Fibroblast of the conjunctiva (primary cell): ENCODE measurements around the gene C1orf94.
"Not testable (repeated sequence)": the region's sequence is repeated elsewhere in the genome, so short reads cannot be mapped to it uniquely, and the experiment has no call there.

Source experiments
- DNase-seq: peaks from one replicate; pipeline ENCODE4 v3.0.0-alpha.2; 2010; ENCODE audit warnings: low read depth

Gene C1orf94

DNA sequence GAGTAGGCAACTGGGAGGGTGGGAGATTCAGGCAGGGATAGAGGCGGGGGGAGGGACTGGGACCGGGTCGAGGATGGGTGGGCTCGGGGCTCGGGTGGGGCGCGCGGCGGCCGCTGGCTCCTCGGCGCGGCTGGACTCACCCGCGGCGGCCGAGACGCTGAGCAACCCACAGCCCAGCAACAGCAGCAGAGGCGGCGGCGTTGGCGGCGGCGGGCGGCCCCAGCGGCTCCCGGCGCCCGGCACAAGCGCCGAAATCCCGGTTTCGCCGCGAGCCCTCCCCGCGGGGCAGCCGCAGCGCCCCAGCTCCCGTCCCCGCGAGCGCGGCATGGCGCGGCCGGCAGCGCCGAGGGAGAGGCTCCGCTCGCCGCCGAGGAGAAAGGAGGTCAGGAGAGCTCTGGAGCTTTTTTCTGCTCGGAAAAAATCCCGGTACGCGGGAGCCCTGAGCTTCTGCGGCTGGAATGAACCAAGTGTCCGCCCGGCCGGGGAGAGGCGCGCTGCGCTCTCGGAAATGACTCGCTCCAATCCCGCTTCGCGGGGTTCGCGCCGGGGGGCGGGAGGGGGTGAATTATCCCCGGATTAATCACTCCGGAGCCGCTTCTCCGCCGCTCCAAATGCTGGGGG lies 11.8 kb upstream of the C1orf94 start, which contains the start of gene CSMD2:
TSS of gene CSMD2 (minus strand) at position 460 of the 621 bp plus-strand sequence. CDS start at position 327, 133 bp downstream.
- no peak for DNase-seq

DNA sequence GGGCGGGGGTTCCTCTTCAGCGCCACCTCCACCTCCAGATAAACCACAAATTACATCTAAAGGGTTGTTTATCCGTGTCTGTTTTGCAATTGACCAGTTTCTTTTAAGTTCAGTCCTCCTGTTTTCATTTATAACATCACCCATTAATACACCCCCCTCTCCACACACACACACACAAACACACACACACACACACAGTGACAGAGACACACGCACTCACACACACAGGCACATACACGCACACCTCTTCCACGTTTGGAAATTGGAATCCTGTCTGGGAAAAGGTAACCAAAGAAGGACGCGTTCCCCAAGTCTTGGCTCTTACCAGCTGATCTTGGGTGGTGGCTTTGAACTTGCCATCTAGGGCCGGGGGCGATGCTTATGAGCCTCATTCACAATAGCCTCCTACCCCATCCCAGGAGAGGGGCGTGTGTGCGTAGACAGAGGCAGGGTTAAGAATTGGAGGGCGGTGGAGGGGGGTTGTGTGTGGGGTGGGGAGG lies 11.2 kb upstream of the C1orf94 start:
- no peak for DNase-seq

DNA sequence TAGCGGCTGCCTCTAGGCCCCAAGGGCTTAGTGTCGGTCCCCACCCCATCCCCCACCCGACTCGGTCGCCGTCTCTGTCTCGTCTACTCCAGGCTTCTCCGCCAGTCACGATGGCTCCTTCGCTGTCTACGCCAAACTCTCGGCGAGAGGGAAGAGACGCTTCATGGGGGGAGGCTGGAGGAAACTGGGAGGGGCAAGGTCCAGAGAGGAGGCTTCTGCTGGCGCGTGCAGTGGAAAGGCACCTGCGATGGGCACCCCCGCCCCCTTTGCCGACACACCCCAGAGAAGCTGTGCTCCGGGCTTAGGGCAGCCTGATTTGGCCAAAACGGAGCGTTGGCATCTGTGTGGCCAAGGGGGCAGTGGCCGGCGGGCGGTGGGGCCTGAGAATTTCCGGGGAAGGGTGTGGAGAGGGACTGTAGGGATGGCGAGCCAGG lies 10.5 kb upstream of the C1orf94 start:
- no peak for DNase-seq

DNA sequence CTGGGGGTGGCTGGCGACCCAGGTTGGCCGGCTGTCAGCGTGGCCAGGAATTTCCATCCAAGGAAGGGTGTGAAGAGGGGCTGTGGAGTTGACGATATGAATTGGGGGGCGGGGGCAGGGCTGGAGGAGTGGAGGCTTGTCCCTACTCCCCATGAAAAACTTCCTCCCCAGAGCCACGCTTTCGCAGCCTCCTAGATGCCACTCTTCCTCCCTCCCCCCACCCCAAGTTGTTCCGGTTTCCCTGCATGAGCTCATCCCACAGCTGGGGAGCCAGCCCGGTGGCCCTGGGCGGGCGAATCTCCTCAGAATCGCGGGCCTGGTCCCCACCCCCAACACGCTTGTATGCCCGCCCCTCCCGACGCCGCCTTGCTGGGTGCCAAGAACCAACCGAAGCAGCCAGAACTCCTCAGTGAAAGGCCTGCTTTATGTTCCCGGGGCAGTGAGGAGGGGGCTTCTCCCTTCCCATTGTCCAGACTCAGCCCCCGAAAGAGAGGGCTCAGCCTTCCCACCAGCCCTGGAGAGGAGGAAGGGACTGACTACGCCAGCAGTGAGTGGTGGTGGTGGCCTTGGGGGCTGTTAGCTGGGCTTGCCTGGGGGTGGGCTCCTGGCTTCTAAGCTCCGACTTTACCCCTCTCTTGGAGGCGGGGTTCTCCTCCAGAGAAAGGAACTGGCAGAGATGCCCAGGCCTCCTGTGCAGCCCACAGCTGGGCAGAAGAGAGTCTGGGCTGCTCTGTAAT lies 9.9 kb upstream of the C1orf94 start:
- DNase-seq, result no peak

DNA sequence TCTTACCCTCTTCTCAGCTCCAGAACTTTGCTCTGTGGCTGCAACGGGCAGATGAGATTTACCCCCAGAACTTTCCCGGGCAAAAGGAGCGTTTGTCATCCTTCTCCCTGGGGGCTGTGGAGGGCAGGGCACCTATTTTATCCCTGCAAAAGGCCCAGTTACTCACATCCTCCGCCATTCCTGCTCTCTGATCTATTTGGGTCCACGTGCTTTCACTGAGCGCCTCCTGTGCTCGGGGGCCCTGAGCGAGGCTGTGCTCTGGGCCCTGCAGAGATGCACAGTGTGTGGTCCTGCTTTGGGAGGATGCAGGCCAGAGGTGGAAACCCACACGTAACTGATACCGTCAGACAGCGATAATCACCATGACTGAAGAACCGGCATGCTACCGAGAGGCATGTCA lies 9.3 kb upstream of the C1orf94 start:
- DNase-seq, result no peak

DNA sequence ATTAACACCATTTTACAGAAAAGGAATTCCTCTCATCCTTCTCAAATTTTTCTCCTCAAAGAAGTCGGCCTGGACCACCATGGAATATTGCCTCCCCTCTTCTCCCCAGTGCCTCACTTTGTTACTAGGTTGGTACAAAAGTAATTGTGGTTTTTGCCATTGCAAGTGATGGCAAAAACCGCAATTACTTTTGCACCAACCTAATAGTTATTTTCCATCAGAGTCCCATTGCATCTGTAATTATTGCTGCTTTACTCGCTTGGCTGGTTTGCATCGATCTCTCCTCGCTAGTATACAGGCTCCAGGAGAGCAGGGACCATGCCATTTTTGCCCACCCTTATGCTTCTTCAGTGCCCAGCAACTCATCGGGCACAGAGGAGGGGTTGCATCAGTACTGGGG lies 963 bp upstream of the C1orf94 start:
- DNase-seq, result no peak

DNA sequence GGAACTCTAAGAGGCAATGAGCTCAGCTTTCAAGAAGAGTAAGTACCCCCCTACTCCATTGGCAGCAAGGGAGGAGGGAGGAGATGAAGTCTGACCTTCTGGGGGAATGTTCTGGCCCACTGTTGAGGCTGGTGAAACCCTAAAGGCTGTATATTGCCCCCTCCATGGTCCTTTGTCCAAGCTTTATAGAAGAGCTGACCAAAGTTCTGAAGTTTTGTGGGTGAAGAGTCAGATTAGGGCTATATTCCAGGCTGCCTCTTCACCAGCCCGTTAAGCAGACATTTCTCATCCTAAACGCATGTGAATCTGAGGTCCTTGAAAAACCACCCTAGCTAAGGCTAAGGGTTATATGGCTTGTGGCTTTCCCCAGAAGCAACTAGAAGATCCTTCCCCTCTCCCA lies 1.4 kb downstream of the C1orf94 start:
- DNase-seq, result no peak

DNA sequence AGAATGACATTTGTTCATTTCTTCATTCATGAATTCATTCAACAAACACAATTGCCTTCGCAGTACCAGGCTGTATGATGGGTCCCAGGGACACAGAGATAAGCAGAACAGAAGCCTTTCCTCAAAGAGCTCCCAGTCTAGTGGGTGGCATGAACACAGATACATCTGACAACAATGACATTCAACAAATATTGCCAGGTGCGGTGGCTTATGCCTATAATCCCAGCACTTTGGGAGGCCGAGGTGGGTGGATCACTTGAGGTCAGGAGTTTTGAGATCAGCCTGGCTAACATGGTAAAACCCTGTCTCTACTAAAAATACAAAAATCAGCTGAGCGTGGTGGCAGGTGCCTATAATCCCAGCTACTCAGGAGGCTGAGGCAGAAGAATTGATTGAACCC lies 6.7 kb downstream of the C1orf94 start:
- not testable (repeated sequence) for DNase-seq

DNA sequence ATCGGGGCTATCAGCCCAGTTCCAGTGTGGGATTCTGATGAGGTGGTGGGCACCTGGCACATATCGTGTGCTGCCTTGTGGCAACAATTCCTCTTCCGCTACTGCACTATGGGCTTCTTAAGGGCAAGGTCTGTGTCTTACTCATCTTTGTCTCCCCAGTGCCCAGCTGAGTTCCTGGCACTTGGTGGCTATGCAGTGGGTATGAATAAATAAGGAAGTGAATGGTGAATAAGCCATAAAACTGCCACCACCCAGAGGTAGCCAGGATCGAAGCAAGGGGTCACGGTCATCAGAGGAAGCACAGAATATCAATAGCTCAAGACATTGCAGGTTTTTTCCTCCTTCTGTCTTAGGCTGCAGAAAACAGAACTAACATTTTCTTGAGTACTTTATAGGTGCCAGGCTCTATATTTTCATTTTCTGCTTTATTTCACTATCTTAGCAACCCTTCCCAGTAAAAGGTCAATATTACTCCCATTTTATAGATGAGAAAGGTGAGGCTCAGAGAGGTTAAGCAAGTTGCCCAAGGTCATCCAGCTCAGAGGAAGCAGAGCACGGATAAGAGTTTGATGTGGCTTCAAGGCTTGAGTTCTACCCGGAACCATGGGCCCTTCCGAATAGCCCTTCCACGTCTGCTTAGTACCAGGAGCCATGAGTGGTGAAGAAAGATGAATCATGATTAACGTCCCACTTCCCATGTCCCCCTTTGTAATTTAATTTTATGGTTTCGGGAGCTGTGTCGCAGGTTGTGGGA lies 10.2 kb downstream of the C1orf94 start:
- DNase-seq, result no peak

DNA sequence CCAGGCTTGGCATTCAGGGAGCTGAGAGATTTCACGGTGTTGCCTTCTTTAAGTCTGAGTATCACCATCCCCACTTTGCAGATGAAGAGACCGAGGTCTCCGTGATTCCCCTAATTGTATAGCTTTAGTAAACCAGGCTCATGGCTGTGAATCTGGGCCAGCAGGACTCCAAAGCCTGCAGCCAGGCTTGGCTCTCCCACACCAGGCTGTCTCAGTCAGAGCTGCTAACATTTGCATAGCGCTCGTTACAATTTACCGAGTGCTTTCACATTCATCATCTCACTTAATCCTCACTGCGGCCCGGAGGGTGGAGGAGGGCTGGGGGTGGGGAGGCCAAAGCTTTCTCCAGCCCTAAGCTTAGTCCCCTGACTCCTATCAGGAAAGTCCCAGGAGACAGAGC lies 11.7 kb downstream of the C1orf94 start:
- no peak for DNase-seq

DNA sequence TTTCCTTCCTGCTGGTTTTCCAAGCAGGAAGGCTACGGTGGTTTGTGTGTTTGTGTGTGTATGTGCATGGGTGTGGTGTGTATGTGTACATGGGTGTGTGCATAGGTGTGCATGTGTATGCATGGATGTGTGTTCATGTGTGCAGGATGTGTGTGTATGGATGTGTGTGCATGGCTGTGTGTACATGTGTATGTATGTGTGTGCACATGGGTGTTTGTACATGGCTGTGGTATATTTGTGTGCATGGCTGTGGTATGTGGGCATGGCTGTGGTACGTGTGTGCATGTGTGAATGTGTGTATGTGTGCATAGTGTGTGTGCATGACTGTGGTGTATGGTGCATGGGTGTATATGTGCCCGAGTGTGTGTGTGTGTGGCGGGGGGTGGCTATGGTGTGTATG lies 12.3 kb downstream of the C1orf94 start:
- DNase-seq, result no peak

DNA sequence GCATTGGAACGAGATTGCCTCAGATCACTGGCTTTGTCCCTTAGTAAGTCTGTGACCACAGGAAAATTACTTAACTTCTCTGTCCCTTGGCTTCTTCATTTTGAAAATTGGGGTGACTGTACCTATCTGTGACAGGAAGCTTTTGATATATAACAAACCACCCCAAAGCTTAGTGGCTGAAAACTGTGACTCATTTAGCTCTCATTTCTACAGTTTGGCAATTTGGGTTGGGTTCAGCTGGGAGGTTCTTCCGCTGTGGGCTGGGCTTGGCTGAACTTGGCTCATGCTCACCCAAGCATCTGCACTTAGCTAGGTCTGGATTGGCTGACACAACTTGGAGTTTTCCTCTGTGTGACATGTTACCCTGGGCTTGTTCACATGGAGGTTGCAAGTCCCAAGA lies 14.0 kb downstream of the C1orf94 start:
- no peak for DNase-seq

DNA sequence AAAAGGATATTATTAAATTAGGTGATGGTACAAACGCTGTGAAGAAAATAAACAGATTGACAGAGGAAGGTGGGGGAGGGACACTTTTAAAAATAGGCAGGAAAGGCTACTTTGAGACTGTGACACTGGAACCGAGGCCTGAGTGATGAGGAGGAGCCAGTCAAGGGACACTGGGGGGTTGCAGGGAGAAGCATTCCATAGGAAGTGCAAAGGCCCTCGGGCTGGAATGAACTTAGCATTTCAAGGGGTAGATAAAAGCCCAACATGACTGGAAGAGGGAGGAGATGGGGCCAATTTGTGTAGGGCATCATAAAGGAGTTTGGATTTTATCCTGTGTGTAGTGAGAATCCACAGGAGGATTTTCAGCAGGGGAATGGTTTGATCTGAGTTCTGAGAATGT lies 15.9 kb downstream of the C1orf94 start:
- no peak for DNase-seq

DNA sequence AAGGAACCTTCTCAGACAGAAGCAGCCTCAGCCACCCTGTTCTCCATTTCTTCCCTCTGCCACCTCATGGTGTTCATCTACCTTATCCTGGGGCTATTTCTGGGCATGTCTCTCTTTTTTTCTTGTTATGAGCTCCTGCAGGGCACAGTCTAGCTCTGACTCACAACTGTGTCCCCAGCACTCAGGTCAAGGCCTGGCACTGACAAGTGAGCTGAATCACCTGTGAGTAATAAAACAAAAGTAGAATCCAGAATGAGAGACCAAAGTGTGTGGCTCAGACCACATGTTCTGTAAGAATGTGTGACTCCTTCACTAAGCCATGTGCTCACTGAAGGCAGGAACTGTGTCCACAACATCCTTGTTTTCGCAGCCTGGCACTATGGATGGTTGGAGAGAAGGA lies 23.2 kb downstream of the C1orf94 start:
- no peak for DNase-seq

DNA sequence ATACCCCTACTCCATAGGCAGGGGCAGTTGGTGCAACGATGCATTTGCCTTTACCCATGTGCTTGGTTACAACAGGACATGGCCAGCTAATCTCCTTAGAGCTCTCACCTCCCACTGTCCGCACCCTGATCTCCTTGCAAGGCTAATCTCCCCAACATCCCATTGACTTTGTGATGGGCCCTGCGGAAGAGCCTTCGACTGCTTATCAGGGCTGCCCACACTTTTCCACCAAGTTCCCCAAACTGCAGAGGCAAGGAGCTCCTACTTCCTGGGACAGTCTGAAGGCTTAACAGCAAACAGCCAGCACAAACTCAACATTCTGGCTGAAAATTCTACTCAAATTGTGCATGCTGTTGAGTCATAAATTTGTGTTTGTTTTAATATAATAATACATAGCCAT lies 36.0 kb downstream of the C1orf94 start:
- no peak for DNase-seq

DNA sequence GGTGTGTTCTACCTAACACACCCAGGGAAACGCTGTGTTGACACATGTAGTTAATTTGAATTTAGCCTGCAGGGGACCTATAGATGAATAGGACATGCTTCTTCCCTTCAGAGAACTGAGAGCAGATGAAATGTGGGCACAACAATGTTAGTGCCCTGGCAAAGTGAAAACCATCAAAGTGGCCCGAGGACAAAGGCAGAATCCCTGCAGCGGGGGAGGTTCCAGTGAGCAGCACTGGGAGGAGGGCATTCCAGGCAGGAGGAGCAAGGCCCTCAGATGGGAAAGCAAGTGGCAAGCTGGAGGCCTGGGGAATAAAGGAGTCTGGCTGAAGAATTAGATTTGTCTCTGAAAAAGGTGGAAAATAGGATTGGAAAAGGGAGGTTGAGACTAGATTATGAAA lies 37.2 kb downstream of the C1orf94 start:
- no peak for DNase-seq

DNA sequence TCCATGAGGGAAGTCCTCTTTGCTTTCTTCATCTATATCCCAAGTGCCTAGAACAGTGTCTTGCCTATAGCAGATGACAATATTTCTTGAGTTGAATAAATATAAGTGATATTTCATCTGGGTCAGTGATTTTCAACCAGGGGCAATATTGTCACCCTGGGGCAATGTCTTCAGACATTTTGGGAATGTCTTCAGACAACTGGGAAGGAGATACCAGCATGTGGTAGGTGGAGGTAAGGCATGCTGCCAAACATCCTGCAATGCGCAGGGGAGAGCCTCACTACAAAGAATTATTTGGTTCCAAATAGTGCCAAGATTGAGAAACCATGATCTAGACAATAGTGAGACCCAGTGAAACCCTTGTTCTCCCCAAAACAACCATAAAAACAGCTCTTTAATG lies 54.7 kb downstream of the C1orf94 start:
- no peak for DNase-seq

DNA sequence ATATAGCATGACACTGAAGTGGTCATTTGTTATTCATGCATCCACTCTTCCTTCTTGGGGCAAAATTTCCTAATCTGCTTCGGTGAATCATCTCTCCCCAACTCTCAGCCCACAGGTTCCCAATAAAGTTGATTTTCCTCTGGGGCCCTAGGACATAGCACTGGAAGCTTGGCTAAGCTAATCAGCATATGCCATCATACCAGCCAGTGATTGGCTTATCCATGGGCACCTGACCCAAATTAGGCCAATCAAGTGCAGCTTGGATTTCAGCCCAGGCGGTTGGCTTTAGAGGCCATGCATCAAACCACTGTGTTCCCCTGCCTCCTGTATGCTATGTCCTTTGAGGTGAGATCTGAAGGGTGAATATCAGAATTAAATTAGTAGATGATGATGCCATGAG lies 58.9 kb downstream of the C1orf94 start:
- no peak for DNase-seq

DNA sequence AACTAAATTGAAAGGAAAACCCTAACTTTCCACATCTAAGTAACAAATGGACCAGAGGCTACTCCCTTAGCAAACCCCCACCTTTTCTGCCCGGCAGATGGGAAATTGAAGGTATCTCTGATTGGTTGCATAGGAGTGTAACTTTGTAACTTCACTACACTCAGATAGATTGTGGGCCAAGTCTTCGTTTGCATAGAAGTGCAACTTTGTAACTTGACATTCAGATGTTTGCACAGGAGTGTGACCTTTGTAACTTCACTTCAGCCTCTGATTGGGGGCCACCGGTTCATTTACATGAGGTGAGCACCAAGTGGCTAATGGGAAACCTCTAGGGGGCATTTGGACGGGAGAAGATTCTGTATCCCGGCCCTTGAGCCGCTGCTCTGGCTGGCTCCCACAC lies 59.4 kb downstream of the C1orf94 start:
- DNase-seq, result no peak

DNA sequence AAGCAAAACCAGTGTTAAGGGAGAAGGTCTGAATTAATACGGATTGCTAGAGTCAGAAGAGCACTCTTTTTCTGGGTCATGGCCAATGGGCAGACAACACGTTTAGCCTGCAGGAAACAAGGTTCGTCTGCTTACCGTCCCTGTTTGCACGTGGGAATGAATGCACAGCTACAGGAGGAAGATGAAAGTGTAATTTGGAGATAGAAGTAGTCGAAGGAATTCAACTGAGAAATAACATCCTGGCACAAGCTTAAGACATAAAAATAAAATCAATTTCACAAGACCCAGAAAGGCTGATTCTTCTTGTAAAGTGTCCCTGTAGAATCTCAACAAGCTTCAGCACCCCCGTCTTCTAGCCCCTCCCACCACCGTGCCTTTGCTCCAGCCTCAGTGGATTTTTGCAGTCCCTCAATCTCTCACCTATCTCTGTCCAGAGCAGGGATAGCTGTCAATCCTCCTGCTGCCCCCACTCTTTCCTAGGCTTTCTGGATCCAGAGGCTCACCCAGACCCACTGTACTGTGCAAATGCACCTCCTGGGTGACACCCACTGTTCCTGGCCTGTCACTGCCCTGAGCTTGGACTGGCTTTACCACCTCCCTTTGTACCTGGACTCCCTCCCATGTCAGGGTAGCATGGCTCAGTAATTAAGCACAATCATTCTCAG lies 60.6 kb downstream of the C1orf94 start:
- no peak for DNase-seq

DNA sequence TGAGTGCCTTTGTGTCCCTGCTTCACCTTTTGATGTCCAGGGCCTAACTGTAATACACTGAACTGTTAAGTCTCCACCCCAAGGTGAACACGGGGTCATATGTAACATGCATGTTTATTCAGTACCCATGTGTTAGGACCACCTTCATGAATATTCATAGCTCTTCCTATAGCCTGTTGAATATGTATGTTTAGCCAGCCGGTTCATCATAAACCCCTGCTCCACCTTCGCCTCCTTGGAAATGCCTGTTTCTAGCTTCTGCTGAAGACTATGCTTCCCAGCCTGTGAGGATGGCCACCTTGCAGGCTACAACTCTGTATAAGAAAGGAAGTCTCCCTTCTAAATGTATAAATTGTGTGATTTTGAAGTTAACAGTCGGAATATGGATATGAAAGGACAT lies 69.3 kb downstream of the C1orf94 start:
- DNase-seq, result no peak

DNA sequence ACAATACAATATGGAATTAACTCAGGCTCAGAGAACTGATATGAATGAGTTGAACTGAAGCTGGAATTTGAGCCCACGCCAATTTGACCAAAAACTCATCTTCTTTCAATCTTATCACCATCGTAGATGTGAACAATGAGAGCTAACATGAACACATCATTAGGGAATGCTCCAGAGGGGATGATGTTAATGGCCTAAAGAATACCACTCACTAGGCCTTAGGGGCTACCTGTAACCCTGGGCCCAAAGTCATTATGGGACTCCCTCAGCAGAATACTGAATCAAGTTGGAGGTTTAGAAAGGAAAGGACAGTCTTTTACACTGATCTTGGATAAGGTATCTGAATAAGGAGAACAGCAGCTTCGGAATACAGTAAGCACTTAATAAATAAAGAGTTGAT lies 73.6 kb downstream of the C1orf94 start:
- no peak for DNase-seq
